SK-N-SH treated with all-trans-retinoic acid at 6 μM for 48 hours (cell line): ENCODE results near the gene AMPD3.

Experiments
- ARNTL ChIP-seq: fragments of 450-650 bp; formaldehyde crosslinking; IDR thresholded peaks from 2 replicates; pipeline ENCODE4 v1.5.0; 2020; ENCODE audit warnings: low read depth, mild to moderate bottlenecking, moderate library complexity, borderline replicate concordance
- ESRRG ChIP-seq: fragments of 250-450 bp; sonication (Bioruptor Pico); IDR thresholded peaks from 2 replicates; pipeline ENCODE4 v1.6.1; 2021; ENCODE audit warnings: mild to moderate bottlenecking
- GLIS3 ChIP-seq: fragments of 250-450 bp; sonication (Bioruptor Pico); IDR thresholded peaks from 2 replicates; pipeline ENCODE4 v1.5.0; 2020; ENCODE audit warnings: mild to moderate bottlenecking, moderate library complexity
- RARB ChIP-seq: fragments of 250-450 bp; sonication (Bioruptor Pico); IDR thresholded peaks from 2 replicates; pipeline ENCODE4 v1.8.0; 2021; ENCODE audit warnings: mild to moderate bottlenecking, moderate library complexity
- SNAI2 ChIP-seq: fragments of 250-450 bp; sonication (Bioruptor Pico); IDR thresholded peaks from 2 replicates; pipeline ENCODE4 v1.5.0; 2020; ENCODE audit warnings: mild to moderate bottlenecking, moderate library complexity
- TCF4 ChIP-seq: fragments of 250-450 bp; sonication (Bioruptor Pico); IDR thresholded peaks from 2 replicates; pipeline ENCODE4 v1.8.0; 2021; ENCODE audit warnings: mild to moderate bottlenecking, moderate library complexity, borderline replicate concordance
- ZC3H10 ChIP-seq: fragments of 250-450 bp; sonication (Bioruptor Pico); IDR thresholded peaks from 2 replicates; pipeline ENCODE4 v1.5.1; 2021; ENCODE audit warnings: mild to moderate bottlenecking, moderate library complexity
- ZFP30 ChIP-seq: fragments of 450-650 bp; formaldehyde crosslinking; IDR thresholded peaks from 2 replicates; pipeline ENCODE4 v1.5.0; 2022; ENCODE audit warnings: mild to moderate bottlenecking, moderate library complexity
- ZNF565 ChIP-seq: fragments of 450-650 bp; formaldehyde crosslinking; conservative IDR thresholded peaks from 2 replicates; pipeline ENCODE4 v1.5.0; 2020; ENCODE audit warnings: low read depth, mild to moderate bottlenecking, moderate library complexity
- ZNF8 ChIP-seq: fragments of 450-650 bp; formaldehyde crosslinking; IDR thresholded peaks from 2 replicates; pipeline ENCODE4 v1.5.0; 2020; ENCODE audit warnings: mild to moderate bottlenecking, moderate library complexity
- TF ChIP-seq, protein P1 (sequence below): fragments of 250-450 bp; sonication (Bioruptor Pico); IDR thresholded peaks from 2 replicates; pipeline ENCODE4 v1.5.1; 2020; ENCODE audit warnings: low read depth, mild to moderate bottlenecking, moderate library complexity
- TF ChIP-seq, protein P2 (sequence below): fragments of 250-450 bp; sonication (Bioruptor Pico); IDR thresholded peaks from 2 replicates; pipeline ENCODE4 v1.5.0; 2020; ENCODE audit warnings: mild to moderate bottlenecking, moderate library complexity

- no peak for TF ChIP-seq ZFP30 (CRISPR knock-in tag)
- no peak for TF ChIP-seq ZC3H10
- TF ChIP-seq SNAI2 (CRISPR knock-in tag): no peak
- TF ChIP-seq, protein P1, sequence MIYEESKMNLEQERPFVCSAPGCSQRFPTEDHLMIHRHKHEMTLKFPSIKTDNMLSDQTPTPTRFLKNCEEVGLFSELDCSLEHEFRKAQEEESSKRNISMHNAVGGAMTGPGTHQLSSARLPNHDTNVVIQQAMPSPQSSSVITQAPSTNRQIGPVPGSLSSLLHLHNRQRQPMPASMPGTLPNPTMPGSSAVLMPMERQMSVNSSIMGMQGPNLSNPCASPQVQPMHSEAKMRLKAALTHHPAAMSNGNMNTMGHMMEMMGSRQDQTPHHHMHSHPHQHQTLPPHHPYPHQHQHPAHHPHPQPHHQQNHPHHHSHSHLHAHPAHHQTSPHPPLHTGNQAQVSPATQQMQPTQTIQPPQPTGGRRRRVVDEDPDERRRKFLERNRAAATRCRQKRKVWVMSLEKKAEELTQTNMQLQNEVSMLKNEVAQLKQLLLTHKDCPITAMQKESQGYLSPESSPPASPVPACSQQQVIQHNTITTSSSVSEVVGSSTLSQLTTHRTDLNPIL (CRISPR knock-in tag): no peak
- TF ChIP-seq RARB (CRISPR knock-in tag): no peak
- TF ChIP-seq, protein P2, sequence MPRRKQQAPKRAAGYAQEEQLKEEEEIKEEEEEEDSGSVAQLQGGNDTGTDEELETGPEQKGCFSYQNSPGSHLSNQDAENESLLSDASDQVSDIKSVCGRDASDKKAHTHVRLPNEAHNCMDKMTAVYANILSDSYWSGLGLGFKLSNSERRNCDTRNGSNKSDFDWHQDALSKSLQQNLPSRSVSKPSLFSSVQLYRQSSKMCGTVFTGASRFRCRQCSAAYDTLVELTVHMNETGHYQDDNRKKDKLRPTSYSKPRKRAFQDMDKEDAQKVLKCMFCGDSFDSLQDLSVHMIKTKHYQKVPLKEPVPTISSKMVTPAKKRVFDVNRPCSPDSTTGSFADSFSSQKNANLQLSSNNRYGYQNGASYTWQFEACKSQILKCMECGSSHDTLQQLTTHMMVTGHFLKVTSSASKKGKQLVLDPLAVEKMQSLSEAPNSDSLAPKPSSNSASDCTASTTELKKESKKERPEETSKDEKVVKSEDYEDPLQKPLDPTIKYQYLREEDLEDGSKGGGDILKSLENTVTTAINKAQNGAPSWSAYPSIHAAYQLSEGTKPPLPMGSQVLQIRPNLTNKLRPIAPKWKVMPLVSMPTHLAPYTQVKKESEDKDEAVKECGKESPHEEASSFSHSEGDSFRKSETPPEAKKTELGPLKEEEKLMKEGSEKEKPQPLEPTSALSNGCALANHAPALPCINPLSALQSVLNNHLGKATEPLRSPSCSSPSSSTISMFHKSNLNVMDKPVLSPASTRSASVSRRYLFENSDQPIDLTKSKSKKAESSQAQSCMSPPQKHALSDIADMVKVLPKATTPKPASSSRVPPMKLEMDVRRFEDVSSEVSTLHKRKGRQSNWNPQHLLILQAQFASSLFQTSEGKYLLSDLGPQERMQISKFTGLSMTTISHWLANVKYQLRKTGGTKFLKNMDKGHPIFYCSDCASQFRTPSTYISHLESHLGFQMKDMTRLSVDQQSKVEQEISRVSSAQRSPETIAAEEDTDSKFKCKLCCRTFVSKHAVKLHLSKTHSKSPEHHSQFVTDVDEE: no peak
- TF ChIP-seq ARNTL (CRISPR knock-in tag): no peak
- TF ChIP-seq ESRRG: no peak
- no peak for TF ChIP-seq ZNF565 (CRISPR knock-in tag)
- TF ChIP-seq TCF4 (CRISPR knock-in tag): no peak
- TF ChIP-seq ZNF8 (CRISPR knock-in tag): no peak
- TF ChIP-seq GLIS3 (CRISPR knock-in tag): no peak
Observed at GRCh38 chr11:10409207-10409661, 45.8 kb upstream of the AMPD3 start.
